ENCODE data around the gene PTPRG.
A peak's percentile ranks its signal among the peaks of the same experiment; 100 is the strongest.

PTPRG gene

GRCh38 chr3:61964566-61964965 lies 403.2 kb downstream of the PTPRG start:
- H3K27ac ChIP-seq, result no peak overlapping the region
- no peaks in the 10 kb centered on the region for H3K27me3 ChIP-seq
- H3K4me1 ChIP-seq, result no peaks in the 10 kb centered on the region
- H3K9me3 ChIP-seq (replicated peaks in 1 of 11), result no peaks in the 10 kb centered on the region; a peak in 1 of 22 replicates
- H4K20me1 ChIP-seq, result peaks cover 0 to 7% (median 0%) of the 10 kb centered on the region in 11 experiments; a peak in 4 of 22 replicates
- TF ChIP-seq Cebpa-rat (IDR thresholded peaks at IDR 0.05), result no peak
- no peak overlapping the region for H3K4me3 ChIP-seq
- H3K9ac ChIP-seq, result no peak overlapping the region
- H3K36me3 ChIP-seq, result no peaks in the 10 kb centered on the region
- H3K4me2 ChIP-seq, result no peak overlapping the region

GRCh38 chr3:61965770-61966131 lies 404.4 kb downstream of the PTPRG start:
- no peak for TF ChIP-seq Cebpa-rat (IDR thresholded peaks at IDR 0.05)
- no peak overlapping the region for H3K27ac ChIP-seq
- peaks cover 0 to 7% (median 0%) of the 10 kb centered on the region in 11 experiments; a peak in 4 of 22 replicates for H4K20me1 ChIP-seq
- no peak overlapping the region for H3K4me2 ChIP-seq
- H3K36me3 ChIP-seq, result no peaks in the 10 kb centered on the region
- H3K9me3 ChIP-seq (replicated peaks in 1 of 11), result no peaks in the 10 kb centered on the region; a peak in 1 of 22 replicates
- H3K4me1 ChIP-seq, result no peaks in the 10 kb centered on the region
- H3K27me3 ChIP-seq, result no peaks in the 10 kb centered on the region
- H3K4me3 ChIP-seq, result no peak overlapping the region
- H3K9ac ChIP-seq, result no peak overlapping the region

DNA sequence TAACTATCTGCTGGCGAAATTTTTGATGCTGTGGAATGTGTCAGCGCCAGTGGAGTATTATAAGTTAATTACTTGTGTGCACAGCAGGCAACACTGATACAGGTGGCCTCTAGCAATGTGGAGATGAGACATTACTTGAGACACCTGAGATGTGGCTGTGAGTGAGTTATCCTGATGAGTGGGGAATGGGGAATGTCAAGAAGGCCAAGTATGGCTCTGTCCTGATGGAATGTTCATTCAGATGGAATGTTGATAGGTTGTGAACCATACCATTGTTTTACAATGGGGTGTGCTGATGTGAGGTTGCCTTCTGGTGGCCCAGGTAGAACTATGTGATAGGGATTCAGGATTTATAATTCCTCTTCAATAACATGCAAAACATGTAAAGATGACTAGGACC lies 404.8 kb downstream of the PTPRG start:
- TF ChIP-seq Cebpa-rat (IDR thresholded peaks at IDR 0.05), result no peak
- H3K4me2 ChIP-seq, result no peak overlapping the region
- no peaks in the 10 kb centered on the region for H3K4me1 ChIP-seq
- no peaks in the 10 kb centered on the region for H3K36me3 ChIP-seq
- H3K9me3 ChIP-seq (replicated peaks in 1 of 11), result no peaks in the 10 kb centered on the region; a peak in 1 of 22 replicates
- H3K27ac ChIP-seq, result no peak overlapping the region
- peaks cover 0 to 7% (median 0%) of the 10 kb centered on the region in 11 experiments; a peak in 4 of 22 replicates for H4K20me1 ChIP-seq
- H3K4me3 ChIP-seq, result no peak overlapping the region
- H3K9ac ChIP-seq, result no peak overlapping the region
- H3K27me3 ChIP-seq, result no peaks in the 10 kb centered on the region

DNA sequence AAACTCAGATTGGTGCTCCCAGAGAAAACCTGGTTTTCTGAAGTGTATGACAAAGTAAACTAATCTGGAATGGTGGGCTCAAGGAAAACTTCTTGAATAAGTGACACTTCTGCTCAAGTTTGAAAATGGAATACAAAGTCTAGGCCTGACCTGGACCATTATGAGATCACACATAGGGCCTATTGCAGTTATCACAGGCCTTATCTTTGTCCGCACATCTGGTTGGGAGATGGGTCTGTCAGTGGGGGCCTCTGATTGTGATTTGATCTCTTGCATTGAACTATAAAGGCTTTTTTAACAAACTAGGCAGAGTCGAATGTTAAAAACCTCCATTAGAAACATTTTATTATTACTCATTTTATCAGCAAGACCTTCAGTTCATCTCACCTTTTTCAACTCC lies 405.6 kb downstream of the PTPRG start:
- H3K4me2 ChIP-seq, result no peak overlapping the region
- H3K4me1 ChIP-seq, result no peaks in the 10 kb centered on the region
- no peak overlapping the region for H3K9ac ChIP-seq
- no peak overlapping the region for H3K27ac ChIP-seq
- H3K36me3 ChIP-seq, result no peaks in the 10 kb centered on the region
- H3K27me3 ChIP-seq, result no peaks in the 10 kb centered on the region
- peaks cover 0 to 7% (median 0%) of the 10 kb centered on the region in 11 experiments; a peak in 3 of 22 replicates for H4K20me1 ChIP-seq
- no peaks in the 10 kb centered on the region; a peak in 1 of 22 replicates for H3K9me3 ChIP-seq (replicated peaks in 1 of 11)
- H3K4me3 ChIP-seq, result no peak overlapping the region
- no peak for TF ChIP-seq Cebpa-rat (IDR thresholded peaks at IDR 0.05)

DNA sequence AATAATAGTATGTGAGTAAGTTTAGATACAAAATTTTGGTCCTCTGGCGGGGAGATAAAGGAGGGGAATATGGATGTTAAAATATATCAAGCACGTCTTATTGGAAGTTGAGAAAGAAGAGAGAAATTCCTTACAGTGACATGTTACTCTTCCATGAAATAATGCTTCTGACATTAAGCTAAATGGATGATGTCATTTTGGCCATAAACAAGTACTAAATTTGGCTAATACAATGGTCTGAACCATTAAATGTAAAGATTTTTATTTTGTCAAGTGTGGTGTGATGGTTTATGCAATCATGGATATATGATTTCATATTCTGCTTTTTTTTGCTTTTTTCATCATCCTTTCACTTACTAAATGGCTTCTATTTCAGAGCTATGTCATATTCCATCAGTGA lies 406.6 kb downstream of the PTPRG start:
- Histone ChIP-seq H3K36me3 (no peaks in the 10 kb centered on the region), H3K9me3 (replicated peaks in 1 of 11) (no peaks in the 10 kb centered on the region; a peak in 1 of 22 replicates), H3K27ac (no peak overlapping the region), H3K4me1 (no peaks in the 10 kb centered on the region), H4K20me1 (peaks cover 0 to 7% (median 0%) of the 10 kb centered on the region in 11 experiments; a peak in 3 of 22 replicates), H3K9ac (no peak overlapping the region), H3K27me3 (no peaks in the 10 kb centered on the region), H3K4me2 (no peak overlapping the region), H3K4me3 (no peak overlapping the region)
- TF ChIP-seq Cebpa-rat (IDR thresholded peaks at IDR 0.05), result no peak

- no peak for TF ChIP-seq Cebpa-rat (IDR thresholded peaks at IDR 0.05)
- Histone ChIP-seq H3K27ac (no peak overlapping the region), H3K9ac (no peak overlapping the region)
Measured at GRCh38 chr3:61974662-61975061, 413.3 kb downstream of the PTPRG start.

DNA sequence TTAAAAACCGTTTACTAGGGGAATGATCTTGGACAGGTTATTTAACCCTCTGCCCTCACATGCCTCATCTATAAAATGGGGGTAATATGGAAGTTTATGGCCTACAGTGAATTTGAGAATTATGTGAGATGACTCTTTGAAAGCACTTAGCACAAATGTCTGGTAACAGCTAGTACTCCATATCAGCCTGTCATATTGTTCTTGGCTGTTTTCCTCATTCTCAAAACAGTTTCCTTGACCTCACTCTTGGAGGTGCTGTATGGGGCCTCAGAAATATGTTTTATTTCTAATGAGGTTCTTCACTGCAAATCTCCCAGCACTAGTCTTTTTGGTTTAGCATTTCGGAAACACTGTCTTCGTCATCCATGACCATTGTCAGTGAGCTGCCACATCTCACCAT lies 413.8 kb downstream of the PTPRG start:
- no peak overlapping the region for H3K4me2 ChIP-seq
- H3K27ac ChIP-seq, result no peak overlapping the region
- H3K4me1 ChIP-seq, result peaks cover 8 to 12% (median 11%) of the 10 kb centered on the region in 10 experiments; a peak in 19 of 20 replicates
- H3K9me3 ChIP-seq (replicated peaks in 1 of 11), result no peaks in the 10 kb centered on the region
- no peaks in the 10 kb centered on the region for H3K36me3 ChIP-seq
- TF ChIP-seq Cebpa-rat (IDR thresholded peaks at IDR 0.05), result no peak
- H3K9ac ChIP-seq, result no peak overlapping the region
- no peak overlapping the region for H3K4me3 ChIP-seq
- no peaks in the 10 kb centered on the region for H4K20me1 ChIP-seq
- no peaks in the 10 kb centered on the region for H3K27me3 ChIP-seq

More at GRCh38 chr3:61974662-61975061, 413.3 kb downstream of the PTPRG start:
- no peaks in the 10 kb centered on the region; a peak in 1 of 22 replicates for H3K9me3 ChIP-seq (replicated peaks in 1 of 11)
- no peak overlapping the region for H3K4me2 ChIP-seq
- H3K27me3 ChIP-seq, result no peaks in the 10 kb centered on the region
- peaks cover 4 to 6% (median 6%) of the 10 kb centered on the region in 10 experiments; a peak in 19 of 20 replicates for H3K4me1 ChIP-seq
- no peak overlapping the region for H3K4me3 ChIP-seq
- H3K36me3 ChIP-seq, result no peaks in the 10 kb centered on the region
- H4K20me1 ChIP-seq, result no peaks in the 10 kb centered on the region

GRCh38 chr3:61975936-61976335 lies 414.6 kb downstream of the PTPRG start:
- H4K20me1 ChIP-seq, result no peaks in the 10 kb centered on the region
- no peaks in the 10 kb centered on the region for H3K27me3 ChIP-seq
- H3K4me2 ChIP-seq, result no peak overlapping the region
- no peak for TF ChIP-seq Cebpa-rat (IDR thresholded peaks at IDR 0.05)
- no peak overlapping the region for H3K27ac ChIP-seq
- no peak overlapping the region for H3K9ac ChIP-seq
- peaks cover 8 to 19% (median 13%) of the 10 kb centered on the region in 10 experiments; a peak in 19 of 20 replicates for H3K4me1 ChIP-seq
- peaks cover 0 to 2% (median 0%) of the 10 kb centered on the region in 11 experiments; a peak in 4 of 22 replicates for H3K9me3 ChIP-seq (replicated peaks in 1 of 11)
- H3K4me3 ChIP-seq, result no peak overlapping the region
- H3K36me3 ChIP-seq, result no peaks in the 10 kb centered on the region

GRCh38 chr3:61978460-61979419 lies 417.4 kb downstream of the PTPRG start:
- Histone ChIP-seq H3K9ac (no peak overlapping the region), H3K27me3 (no peaks in the 10 kb centered on the region), H4K20me1 (no peaks in the 10 kb centered on the region), H3K27ac (no peak overlapping the region), H3K4me3 (no peak overlapping the region), H3K4me1 (peaks cover 8 to 23% (median 14%) of the 10 kb centered on the region in 10 experiments; a peak in 19 of 20 replicates), H3K9me3 (replicated peaks in 1 of 11) (peaks cover 0 to 6% (median 0%) of the 10 kb centered on the region in 11 experiments; a peak in 4 of 22 replicates), H3K36me3 (no peaks in the 10 kb centered on the region), H3K4me2 (peak overlapping the region in 10 of 11 experiments; percentile 30 to 68 (median 42); a peak in 9 of 22 replicates)
- TF ChIP-seq Cebpa-rat (IDR thresholded peaks at IDR 0.05), result no peak

Data from BLaER1 treated with 17β-estradiol and CSF1 and Interleukin-3, amounts not matched to agents 10 nM and 100 nM (cell line).